NCI-H2029 (cell line): ENCODE measurements around the gene NDOR1.

ENCODE experiments used
- DNase-seq: peaks from one replicate; lab custom pipeline; 2025; lab: John Stamatoyannopoulos, UW

The NDOR1 gene

DNA sequence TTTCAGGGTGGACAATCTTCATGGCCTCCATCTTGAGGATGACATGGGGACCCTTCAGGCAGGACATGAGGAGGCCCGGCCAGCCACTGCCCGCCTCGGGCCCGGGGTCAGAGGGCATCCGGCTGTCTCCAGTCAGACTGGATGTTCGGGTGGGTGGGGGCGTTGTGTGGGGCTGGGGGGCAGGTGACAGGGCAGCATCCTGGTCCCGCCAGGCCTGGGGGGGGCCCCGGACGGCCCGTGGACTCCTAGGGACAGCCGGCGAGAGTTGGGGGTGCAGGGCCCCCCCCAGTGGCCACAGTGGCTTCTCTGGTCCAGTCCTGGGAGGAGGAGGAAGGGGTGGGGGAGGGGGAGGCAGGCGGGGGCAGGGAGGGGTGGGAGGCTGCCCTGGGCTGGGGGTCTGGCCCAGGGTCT lies 15.6 kb downstream of the NDOR1 start:
- DNase-seq = no peak

DNA sequence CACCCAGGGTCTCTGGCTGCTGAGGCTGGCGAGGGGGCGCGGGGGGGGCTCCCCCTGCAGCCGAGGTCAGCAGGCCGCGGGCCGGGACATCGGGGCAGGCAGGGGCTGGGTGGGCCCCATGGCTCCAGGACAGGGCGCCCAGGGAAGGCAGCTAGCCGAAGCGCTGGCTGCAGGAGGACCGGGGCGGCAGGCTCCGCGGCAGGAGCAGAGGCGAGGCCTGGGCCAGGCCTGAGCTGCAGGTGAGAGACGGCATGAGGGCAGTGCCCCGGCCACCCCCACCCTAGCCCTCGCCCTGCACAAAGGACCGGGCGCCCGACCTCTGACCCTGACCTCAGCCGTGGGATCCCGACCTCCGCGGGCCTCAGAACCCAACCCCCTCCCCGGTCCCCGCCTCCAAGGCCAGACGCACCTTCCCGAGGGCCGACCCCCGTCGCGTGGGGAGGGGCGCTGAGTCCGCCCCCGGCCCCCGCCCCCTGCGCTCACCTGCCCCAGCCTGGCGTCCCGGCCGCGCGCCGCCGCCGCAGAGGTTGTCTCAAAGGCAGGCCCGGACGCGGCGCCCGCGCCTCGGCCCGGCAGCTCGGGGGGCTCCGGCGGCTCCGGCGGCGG lies 16.1 kb downstream of the NDOR1 start:
- no peak for DNase-seq

DNA sequence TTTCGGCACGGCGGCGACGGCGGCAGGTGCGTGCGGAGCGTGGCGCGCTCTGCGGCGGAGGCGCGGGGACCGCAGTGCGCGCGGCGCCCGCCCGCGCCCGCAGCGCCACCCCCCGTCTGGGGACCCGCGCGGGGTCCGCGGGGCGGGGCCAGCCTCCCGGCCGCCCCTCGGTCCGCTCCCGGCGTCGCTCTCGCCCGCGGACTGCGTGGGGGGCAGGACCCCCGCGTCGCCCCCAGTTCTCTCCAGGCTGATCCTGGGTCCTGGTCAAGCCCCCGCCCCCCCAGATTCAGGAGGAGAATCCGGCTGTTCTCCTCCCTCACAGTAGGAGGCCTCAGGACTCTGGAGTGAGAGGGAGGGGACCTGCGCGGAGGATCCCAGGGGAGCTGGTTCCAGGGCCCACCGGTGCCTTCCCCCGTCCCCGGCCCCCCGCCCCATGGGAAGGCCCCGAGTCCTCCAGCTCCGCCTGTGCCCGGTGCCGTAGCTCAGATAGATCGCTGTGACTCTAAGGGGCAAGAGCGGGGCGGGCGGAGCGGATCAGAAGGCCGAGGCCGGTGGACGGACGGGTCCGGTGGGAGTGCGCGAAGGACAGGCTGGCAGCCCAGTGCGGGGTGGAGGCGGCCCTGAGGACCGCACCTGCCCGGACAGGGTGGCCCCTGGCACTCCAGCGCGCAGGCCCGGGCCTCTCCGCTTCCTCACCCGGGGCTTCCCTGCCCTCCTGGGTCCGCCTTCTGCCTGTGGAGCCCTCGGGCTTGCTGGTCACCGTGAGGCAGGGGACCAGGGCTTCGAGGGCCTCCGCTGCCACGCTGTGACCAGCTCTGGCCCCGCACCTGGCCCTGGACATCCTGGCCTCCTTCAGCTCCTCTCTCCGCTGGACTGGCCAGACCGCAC lies 16.9 kb downstream of the NDOR1 start, which contains the start of gene RNF208:
Gene RNF208, minus strand, starts transcription at position 51 of the 888 bp plus-strand sequence. CDS start 1,028 bp downstream, outside the sequence.
- DNase-seq = no peak

DNA sequence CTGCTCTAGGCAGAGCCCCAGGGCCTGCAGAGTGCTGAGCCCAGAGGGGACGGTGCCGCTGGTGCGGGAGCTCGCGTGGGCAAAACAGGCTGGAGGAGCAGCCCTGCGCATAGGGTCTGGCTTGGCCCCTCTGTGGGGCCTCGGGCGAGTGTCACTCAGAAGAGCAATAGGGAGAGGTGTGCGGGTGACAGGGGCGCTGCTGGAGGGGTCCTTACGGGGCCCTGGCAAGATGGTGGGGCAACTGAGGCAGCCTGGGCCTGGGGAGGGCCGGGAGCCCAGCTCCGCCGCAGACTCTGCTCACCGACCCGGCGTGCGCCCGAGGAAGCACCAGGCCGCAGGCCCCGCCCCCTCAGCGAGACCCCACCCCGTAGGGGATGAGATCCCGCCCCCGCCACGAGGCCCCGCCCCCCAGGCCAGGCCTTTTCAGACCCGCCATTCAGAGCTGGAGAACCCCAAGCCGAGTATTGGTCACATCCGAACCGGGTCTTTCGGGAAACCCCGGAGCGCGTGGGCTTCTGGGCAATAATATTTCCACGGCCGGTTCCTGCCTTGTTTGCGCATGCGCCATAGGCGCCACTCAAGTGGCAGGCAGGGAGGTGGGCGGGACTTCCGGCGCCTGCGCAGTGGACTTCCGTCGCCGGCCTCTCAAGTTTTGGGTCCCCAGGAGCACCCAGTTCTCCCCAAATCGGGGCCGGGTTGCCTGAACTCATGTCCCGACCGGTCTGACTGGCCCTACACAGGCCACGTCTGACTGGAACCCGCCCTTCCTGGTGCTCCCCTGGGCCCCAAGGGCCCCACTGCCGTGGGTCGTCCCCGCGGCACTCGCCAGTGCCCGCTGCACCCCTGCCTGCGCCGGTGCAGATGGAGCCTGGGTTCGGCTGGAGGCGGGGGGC lies 17.8 kb downstream of the NDOR1 start:
- peak; percentile 99 for DNase-seq

- no peak for DNase-seq
Observed at GRCh38 chr9:137224830-137225694, 19.6 kb downstream of the NDOR1 start, which contains the start of gene CYSRT1. TSS of gene CYSRT1 (plus strand) at chr9:137225174. CDS start at chr9:137225622, 448 bp downstream.

DNA sequence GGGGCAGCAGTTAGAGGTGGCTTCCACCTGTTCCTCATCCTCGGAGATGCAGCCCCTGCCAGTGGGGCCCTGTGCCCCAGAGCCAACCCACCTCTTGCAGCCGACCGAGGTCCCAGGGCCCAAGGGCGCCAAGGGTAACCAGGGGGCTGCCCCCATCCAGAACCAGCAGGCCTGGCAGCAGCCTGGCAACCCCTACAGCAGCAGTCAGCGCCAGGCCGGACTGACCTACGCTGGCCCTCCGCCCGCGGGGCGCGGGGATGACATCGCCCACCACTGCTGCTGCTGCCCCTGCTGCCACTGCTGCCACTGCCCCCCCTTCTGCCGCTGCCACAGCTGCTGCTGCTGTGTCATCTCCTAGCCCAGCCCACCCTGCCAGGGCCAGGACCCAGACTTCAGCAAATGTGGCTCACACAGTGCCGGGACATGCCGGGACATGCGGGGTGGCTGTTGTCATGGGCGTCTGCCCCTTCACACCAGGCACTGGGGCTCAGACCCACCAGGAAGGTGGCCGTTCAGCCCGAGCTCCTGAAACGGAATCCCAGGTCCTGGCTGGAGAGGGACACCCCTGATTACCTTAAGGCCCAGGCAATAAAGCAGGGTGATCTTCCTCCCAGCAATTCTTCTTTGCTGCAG lies 20.3 kb downstream of the NDOR1 start:
- no peak for DNase-seq

- DNase-seq = no peak
Observed at GRCh38 chr9:137226338-137227053, 21.0 kb downstream of the NDOR1 start.

- peak; percentile 68 for DNase-seq
Observed at GRCh38 chr9:137227054-137227852, 21.8 kb downstream of the NDOR1 start, which contains the start of gene RNF224. TSS of gene RNF224 (plus strand) at chr9:137227502. CDS start at chr9:137228336, 834 bp downstream.

GRCh38 chr9:137227853-137228505 lies 22.5 kb downstream of the NDOR1 start:
- no peak for DNase-seq

DNA sequence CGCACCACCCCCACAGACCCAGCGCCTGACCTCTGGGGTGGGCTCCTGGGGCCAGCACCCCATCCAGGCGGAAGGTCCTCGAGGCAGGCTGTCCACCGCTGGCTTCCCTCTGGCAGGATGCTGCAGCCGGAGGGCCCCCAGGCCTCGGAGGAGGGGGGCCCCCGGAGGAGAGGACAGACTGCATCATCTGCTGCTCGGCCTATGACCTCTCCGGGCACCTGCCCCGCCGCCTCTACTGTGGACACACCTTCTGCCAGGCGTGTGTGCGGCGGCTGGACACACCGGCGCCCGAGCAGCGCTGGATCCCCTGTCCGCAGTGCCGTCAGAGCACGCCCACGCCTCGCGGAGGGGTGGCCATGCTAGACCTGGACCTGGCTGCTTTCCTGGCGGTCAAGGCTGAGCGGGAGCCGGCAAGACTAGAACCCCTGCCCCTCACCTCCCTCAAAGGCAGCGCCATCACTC lies 23.0 kb downstream of the NDOR1 start:
- DNase-seq = no peak

DNA sequence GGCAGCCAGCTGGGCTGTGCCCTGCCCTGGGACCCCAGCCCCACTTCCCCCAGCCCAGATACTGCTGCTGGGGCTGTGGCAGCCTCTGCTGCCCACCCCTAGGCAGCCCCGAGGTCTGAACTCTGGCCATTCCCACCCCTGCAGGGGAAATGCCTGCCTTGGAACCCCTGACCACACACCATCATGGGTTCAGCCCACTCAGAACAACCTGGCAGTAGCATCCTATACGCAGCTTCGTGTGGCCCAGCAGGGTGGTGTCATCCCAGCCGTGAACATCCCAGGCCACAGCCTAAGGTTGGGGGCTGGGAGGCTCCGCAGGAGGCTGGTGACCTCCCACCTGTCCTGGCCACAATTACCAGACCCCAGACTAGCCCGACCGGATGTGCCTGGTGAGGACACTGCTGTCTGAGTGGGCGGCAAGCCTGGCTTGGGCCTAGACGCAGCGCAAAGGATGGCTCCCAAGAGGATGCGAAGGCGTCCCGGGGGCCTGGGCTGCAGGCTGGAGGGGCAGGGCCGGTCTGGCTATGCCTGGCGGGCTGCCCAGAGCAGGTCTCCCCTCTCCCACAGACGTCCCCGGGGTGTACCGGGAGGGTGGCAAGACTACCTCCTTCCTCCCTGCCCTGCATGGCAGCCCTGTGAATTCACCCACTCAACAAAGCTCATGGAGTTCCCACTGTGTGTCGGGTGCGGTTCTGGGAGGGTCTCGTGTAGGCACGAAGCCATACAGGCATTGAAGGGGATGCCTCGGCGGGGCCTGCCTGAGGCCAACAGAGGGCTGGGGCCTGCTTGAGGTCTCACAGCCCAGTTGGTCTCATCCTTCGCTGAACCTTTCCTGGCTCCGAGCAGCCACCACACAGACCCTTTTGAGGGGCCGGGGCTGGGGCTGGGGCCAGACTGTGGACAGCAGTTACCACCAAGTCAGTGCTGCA lies 23.7 kb downstream of the NDOR1 start:
- DNase-seq = no peak

- no peak for DNase-seq
Observed at GRCh38 chr9:137229903-137230704, 24.6 kb downstream of the NDOR1 start.

DNA sequence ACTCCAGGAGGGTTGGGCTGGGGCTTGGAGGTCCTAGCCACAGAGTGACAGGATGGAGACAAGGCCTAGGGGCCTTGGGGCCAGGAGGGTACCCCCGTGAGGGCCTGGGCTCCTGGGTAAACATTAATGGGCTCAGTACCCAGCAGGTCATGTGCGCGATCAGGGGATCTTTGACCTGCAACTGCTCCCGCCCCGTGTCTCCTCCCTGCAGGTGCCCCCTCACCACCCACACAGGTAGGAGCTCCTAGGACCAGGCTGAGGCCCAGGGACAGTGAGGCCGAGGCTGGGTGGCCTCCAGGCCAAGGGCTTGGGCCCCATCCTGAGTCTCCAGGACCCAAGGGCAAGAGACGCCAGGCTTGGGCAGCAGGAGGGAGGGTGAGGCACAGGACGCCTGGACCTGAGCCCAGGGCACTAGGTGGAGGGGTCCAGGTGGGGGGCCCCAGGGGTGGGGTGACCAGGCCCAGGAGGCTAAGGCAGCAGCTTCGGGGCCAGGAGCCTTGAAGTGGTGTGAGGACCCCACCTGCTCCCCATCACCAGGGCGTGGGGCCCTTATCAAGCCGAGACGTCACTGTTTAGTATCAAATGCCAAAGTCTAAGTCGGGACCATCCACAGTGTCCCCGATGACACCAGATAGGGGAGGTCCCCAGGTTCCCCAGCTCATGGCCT lies 25.3 kb downstream of the NDOR1 start, which contains the start of gene SLC34A3:
Gene SLC34A3, plus strand, starts transcription at position 197 of the 667 bp plus-strand sequence. CDS start 802 bp downstream, outside the sequence.
- no peak for DNase-seq

DNA sequence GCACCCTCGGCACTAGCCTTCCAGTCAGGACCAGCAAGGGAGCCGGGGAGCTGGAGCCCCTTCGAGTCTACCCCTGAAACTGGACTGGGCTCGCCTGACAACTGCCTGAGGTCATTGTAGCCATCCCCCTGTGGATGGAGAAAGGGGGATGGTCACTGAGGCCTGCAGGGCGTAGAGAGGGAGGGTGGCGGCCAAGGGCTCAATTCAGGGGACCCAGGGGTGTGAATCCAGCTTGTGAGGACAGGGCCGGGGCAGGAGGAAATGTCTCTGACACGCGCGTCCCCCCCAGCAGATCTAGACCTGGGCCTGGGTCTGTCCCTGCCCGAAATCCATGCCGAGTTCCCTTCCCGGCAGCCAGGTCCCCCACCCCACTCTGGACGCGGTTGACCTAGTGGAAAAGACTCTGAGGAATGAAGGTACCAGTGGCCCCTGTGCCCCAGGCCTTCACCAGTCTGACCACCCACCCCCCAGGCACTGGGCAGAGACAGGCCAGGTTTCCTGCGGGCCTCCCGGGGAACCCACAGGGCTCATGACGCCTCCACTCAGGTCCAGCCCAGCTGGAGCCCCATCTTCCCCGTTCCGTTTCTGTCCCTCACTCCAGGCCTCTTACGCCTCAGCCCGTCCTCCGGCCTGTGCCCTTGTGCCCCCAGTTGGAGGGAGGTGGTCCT lies 26.0 kb downstream of the NDOR1 start:
- no peak for DNase-seq

- DNase-seq = no peak
Observed at GRCh38 chr9:137232101-137232500, 26.6 kb downstream of the NDOR1 start.
